H1 (cell line): ENCODE measurements around the gene TNIK. TPM values are rescaled to one million over a fixed set of nuclear protein-coding genes. Genes with fewer than 3 reads are reported as not detected.

Experiments used
- CTCF ChIA-PET: fragments of 300-600 bp; sonication (Branson Sonifier 250); formaldehyde crosslinking; loops from one replicate; lab custom pipeline; 2021; ENCODE audit not compliant: partially characterized antibody; lab: Charles Lee
- POLR2A ChIA-PET: fragments of 300-600 bp; sonication (Branson Sonifier 250); formaldehyde crosslinking; loops from one replicate; lab custom pipeline; 2021; ENCODE audit warnings: inconsistent platforms; ENCODE audit not compliant: partially characterized antibody; lab: Charles Lee
- DNase-seq, 2 experiments: peaks; one replicate each; pipeline versions ENCODE4 v3.0.0 to v3.0.0-alpha.2; 2010 to 2022; ENCODE audit warnings: low spot score in 2 of 2, low read depth in 1 of 2, mixed read lengths in 1 of 2
- FAIRE-seq: peaks from 2 replicates; lab custom pipeline; 2011; peaks lifted over from hg19 to GRCh38; lab: Jason Lieb, UNC
- H2AFZ ChIP-seq: 2 replicates; pipeline ENCODE4 v1.8.1; 2012; ENCODE audit warnings: low read length, inconsistent platforms
- H2AK5ac ChIP-seq: 2 replicates; pipeline ENCODE4 v1.6.1; 2013; ENCODE audit warnings: low read depth, low read length
- H2BK120ac ChIP-seq: replicated peaks from 2 replicates; pipeline ENCODE3; 2013; ENCODE audit warnings: low read depth, low read length, inconsistent platforms
- H2BK12ac ChIP-seq: 2 replicates; pipeline ENCODE4 v1.6.1; 2013; ENCODE audit warnings: low read depth, low read length
- H2BK15ac ChIP-seq: 2 replicates; pipeline ENCODE4 v1.6.1; 2013; ENCODE audit warnings: low read length
- H2BK20ac ChIP-seq: 2 replicates; pipeline ENCODE4 v1.6.1; 2013; ENCODE audit warnings: low read length
- H2BK5ac ChIP-seq: 2 replicates; pipeline ENCODE4 v1.6.1; 2013; ENCODE audit warnings: low read depth, low read length
- H3K14ac ChIP-seq: 2 replicates; pipeline ENCODE4 v1.6.1; 2013; ENCODE audit warnings: inconsistent platforms; ENCODE audit not compliant: insufficient read length
- H3K18ac ChIP-seq: 2 replicates; pipeline ENCODE4 v1.6.1; 2013; ENCODE audit warnings: low read length; ENCODE audit errors: extremely low read depth
- H3K23ac ChIP-seq: 2 replicates; pipeline ENCODE4 v1.6.1; 2013; ENCODE audit warnings: inconsistent platforms; ENCODE audit not compliant: insufficient read length
- H3K23me2 ChIP-seq: 2 replicates; pipeline ENCODE4 v1.6.1; 2013; ENCODE audit warnings: low read depth, low read length
- H3K27ac ChIP-seq: 2 replicates; pipeline ENCODE4 v1.6.1; 2011; ENCODE audit warnings: low read depth, low read length, inconsistent platforms
- H3K27me3 ChIP-seq, 4 experiments: replicated peaks in 1 of 4; 1 replicate in 1 of 4; 2 replicates in 3 of 4; pipeline versions ENCODE4 v1.6.1 to v1.8.1; 2011 to 2013; ENCODE audit warnings: low read length in 3 of 4, mild to moderate bottlenecking in 3 of 4, inconsistent platforms in 2 of 4, mixed read lengths in 2 of 4, moderate library complexity in 1 of 4; ENCODE audit not compliant: control insufficient read depth in 3 of 4, insufficient read depth in 3 of 4; ENCODE audit errors: extremely low read depth in 1 of 4
- H3K36me3 ChIP-seq, 4 experiments: 2 replicates each; pipeline versions ENCODE4 v1.6.1 to v1.8.1; 2011 to 2013; ENCODE audit warnings: mild to moderate bottlenecking in 4 of 4, low read length in 3 of 4, moderate library complexity in 2 of 4, control low read depth in 1 of 4, inconsistent platforms in 1 of 4; ENCODE audit not compliant: insufficient read depth in 4 of 4, control insufficient read depth in 2 of 4
- H3K4ac ChIP-seq: replicated peaks from 2 replicates; pipeline ENCODE3; 2013; ENCODE audit warnings: low read length, low read depth, mixed read lengths, inconsistent platforms; ENCODE audit not compliant: insufficient read length
- H3K4me1 ChIP-seq, 4 experiments: replicated peaks in 1 of 4; 1 replicate in 1 of 4; 2 replicates in 3 of 4; pipeline versions ENCODE4 v1.6.1 to v1.8.1; 2011 to 2013; ENCODE audit warnings: low read length in 3 of 4, inconsistent platforms in 2 of 4, mixed read lengths in 1 of 4; ENCODE audit not compliant: insufficient read depth in 4 of 4, control insufficient read depth in 3 of 4
- H3K4me2 ChIP-seq, 2 experiments: 2 replicates each; pipeline versions ENCODE4 v1.6.1 to v1.8.1; 2011 to 2013; ENCODE audit warnings: low read depth in 2 of 2, low read length in 2 of 2, control low read depth in 1 of 2, inconsistent platforms in 1 of 2, mild to moderate bottlenecking in 1 of 2; ENCODE audit not compliant: insufficient read depth in 1 of 2
- H3K4me3 ChIP-seq, 4 experiments: fragments of 200-600, 300-600 bp in 1 of 4; sonication (generic), shearing (Covaris generic), sonication (Bioruptor Twin) in 1 of 4; 2 replicates each; pipeline versions ENCODE4 v1.5.1 to v1.8.1; 2011 to 2016; ENCODE audit warnings: low read length in 4 of 4, low read depth in 3 of 4, control low read depth in 2 of 4, inconsistent platforms in 2 of 4, mild to moderate bottlenecking in 2 of 4, mixed read lengths in 1 of 4, moderate library complexity in 1 of 4; ENCODE audit not compliant: insufficient read depth in 2 of 4; ENCODE audit errors: extremely low read depth in 1 of 4
- H3K56ac ChIP-seq: replicated peaks from 2 replicates; pipeline ENCODE3; 2013; ENCODE audit warnings: low read depth, mild to moderate bottlenecking, mixed read lengths, low read length, inconsistent platforms; ENCODE audit not compliant: insufficient read length
- H3K79me1 ChIP-seq: 2 replicates; pipeline ENCODE4 v1.6.1; 2013; ENCODE audit warnings: low read depth, low read length, control low read depth
- H3K79me2 ChIP-seq, 2 experiments: 2 replicates each; pipeline versions ENCODE4 v1.6.1 to v1.8.1; 2012 to 2013; ENCODE audit warnings: low read length in 2 of 2, mild to moderate bottlenecking in 2 of 2, inconsistent platforms in 1 of 2; ENCODE audit not compliant: insufficient read depth in 2 of 2, control insufficient read depth in 1 of 2
- H3K9ac ChIP-seq, 4 experiments: replicated peaks in 1 of 4; 1 replicate in 1 of 4; 2 replicates in 3 of 4; pipeline versions ENCODE4 v1.6.1 to v1.8.1; 2011 to 2013; ENCODE audit warnings: low read depth in 3 of 4, low read length in 3 of 4, control low read depth in 2 of 4, mild to moderate bottlenecking in 2 of 4, moderate library complexity in 2 of 4, inconsistent platforms in 1 of 4; ENCODE audit errors: extremely low read depth in 1 of 4
- H3K9me3 ChIP-seq, 2 experiments: 2 replicates each; pipeline versions ENCODE4 v1.6.1 to v1.8.1; 2012 to 2013; ENCODE audit warnings: mild to moderate bottlenecking in 2 of 2, moderate library complexity in 2 of 2, control low read depth in 1 of 2, inconsistent platforms in 1 of 2, low read depth in 1 of 2, low read length in 1 of 2, mixed read lengths in 1 of 2; ENCODE audit not compliant: insufficient read depth in 2 of 2
- H4K20me1 ChIP-seq, 2 experiments: replicated peaks in 1 of 2; 2 replicates each; pipeline versions ENCODE3 to v1.8.1; 2011 to 2013; ENCODE audit warnings: inconsistent platforms in 2 of 2, low read length in 2 of 2, mild to moderate bottlenecking in 1 of 2; ENCODE audit not compliant: insufficient read depth in 2 of 2, control insufficient read depth in 1 of 2
- H4K5ac ChIP-seq: 2 replicates; pipeline ENCODE4 v1.6.1; 2013; ENCODE audit warnings: low read length, low read depth, mixed read lengths, inconsistent platforms; ENCODE audit not compliant: insufficient read length
- H4K8ac ChIP-seq: 2 replicates; pipeline ENCODE4 v1.8.0; 2013; ENCODE audit warnings: mild to moderate bottlenecking, moderate library complexity, low read length, inconsistent platforms; ENCODE audit not compliant: insufficient read depth; ENCODE audit errors: extremely low read depth
- H4K91ac ChIP-seq: replicated peaks from 2 replicates; pipeline ENCODE3; 2013; ENCODE audit warnings: low read length, mixed read lengths, inconsistent platforms; ENCODE audit not compliant: insufficient read length
- CREB1 ChIP-seq: IDR thresholded peaks from 2 replicates; pipeline ENCODE4 v1.6.1; 2012; ENCODE audit warnings: inconsistent platforms
- JUND ChIP-seq: IDR thresholded peaks from 2 replicates; pipeline ENCODE4 v1.6.1; 2011; ENCODE audit warnings: mild to moderate bottlenecking, improper control_type of control experiment, low read length
- KDM1A ChIP-seq: fragments of 200-600, 300-600 bp; sonication (generic); IDR thresholded peaks from 2 replicates; pipeline ENCODE4 v1.7.1; 2016; ENCODE audit warnings: mild to moderate bottlenecking, low read length, borderline replicate concordance
- NRF1 ChIP-seq: IDR thresholded peaks from 2 replicates; pipeline ENCODE4 v1.6.1; 2011; ENCODE audit warnings: mild to moderate bottlenecking, low read depth, low read length, improper control_type of control experiment
- RNF2 ChIP-seq: fragments of 200-900, 300-1000 bp; sonication (generic); IDR thresholded peaks from 2 replicates; pipeline ENCODE4 v1.7.1; 2016; ENCODE audit warnings: borderline replicate concordance, low read depth, mild to moderate bottlenecking, antibody characterized with exemption, low read length; ENCODE audit not compliant: poor library complexity, severe bottlenecking; ENCODE audit errors: missing control alignments
- RXRA ChIP-seq: IDR thresholded peaks from 2 replicates; pipeline ENCODE4 v1.6.1; 2011; ENCODE audit warnings: low read depth, mild to moderate bottlenecking, low read length, moderate library complexity; ENCODE audit not compliant: insufficient read depth
- SAP30 ChIP-seq: fragments of 300-600 bp; sonication (generic); IDR thresholded peaks from 2 replicates; pipeline ENCODE4 v1.7.1; 2012; ENCODE audit warnings: low read length, moderate library complexity, mild to moderate bottlenecking, inconsistent platforms; ENCODE audit not compliant: insufficient read depth, insufficient replicate concordance
- SUZ12 ChIP-seq: fragments of 200-600 bp; sonication (generic); IDR thresholded peaks from 2 replicates; pipeline ENCODE4 v1.6.1; 2012; ENCODE audit warnings: mild to moderate bottlenecking, inconsistent platforms, low read length, moderate library complexity, mixed read lengths
- TBP ChIP-seq: IDR thresholded peaks from 2 replicates; pipeline ENCODE4 v1.6.1; 2011; ENCODE audit warnings: low read depth, low read length, improper control_type of control experiment
- TEAD4 ChIP-seq: IDR thresholded peaks from 2 replicates; pipeline ENCODE4 v1.6.1; 2012; ENCODE audit warnings: low read depth, low read length, inconsistent platforms, mixed read lengths
- USF2 ChIP-seq: IDR thresholded peaks from 2 replicates; pipeline ENCODE4 v1.6.1; 2011; ENCODE audit warnings: low read length, improper control_type of control experiment
- WGBS, 2 experiments: shearing (Covaris generic) in 1 of 2; methylation state at CpG; one replicate each; pipeline versions ENCODE4 v1.1.6 to v1.1.7; 2013 to 2015; ENCODE audit warnings: low lambda C conversion rate in 2 of 2, mixed read lengths in 2 of 2, inconsistent platforms in 1 of 2, low coverage in 1 of 2, missing lambda C conversion rate in 1 of 2; ENCODE audit not compliant: insufficient replicate concordance in 2 of 2, insufficient coverage in 1 of 2, insufficient read length in 1 of 2; ENCODE audit errors: extremely low coverage in 1 of 2, missing lambda C conversion rate in 1 of 2; 5-methylcytosine and 5-hydroxymethylcytosine counted together
- polyA plus RNA-seq, 7 experiments: library from polyadenylated mRNA; depleted of rRNA in 3 of 7; stranded (reverse) in 5 of 7; unstranded in 2 of 7; fragments of >200 nt in 5 of 7; fragments of 200-250 nt in 2 of 7; gene quantifications; 1 replicate in 5 of 7; 2 replicates in 1 of 7; 4 replicates in 1 of 7; pipeline versions ENCODE4 v1.2.1 to v1.2.3, GENCODE V29; 2011 to 2013; ENCODE audit warnings: missing spikeins in 2 of 7, mixed read lengths in 2 of 7
- total RNA-seq: library from RNA; stranded (reverse); fragmentation: NEBNext Ultra II Directional; extraction: Animal tissue kit (Norgen Biotek cat#: 25700); gene quantifications from 2 replicates; pipeline ENCODE4 v1.2.1, GENCODE V29; 2021

The TNIK gene
- total and polyA plus RNA-seq, 2 of the 8 experiments (the other 6 are each of a cell fraction or from before 2014, with no cell fraction given): 7.4 to 42.0 TPM

DNA sequence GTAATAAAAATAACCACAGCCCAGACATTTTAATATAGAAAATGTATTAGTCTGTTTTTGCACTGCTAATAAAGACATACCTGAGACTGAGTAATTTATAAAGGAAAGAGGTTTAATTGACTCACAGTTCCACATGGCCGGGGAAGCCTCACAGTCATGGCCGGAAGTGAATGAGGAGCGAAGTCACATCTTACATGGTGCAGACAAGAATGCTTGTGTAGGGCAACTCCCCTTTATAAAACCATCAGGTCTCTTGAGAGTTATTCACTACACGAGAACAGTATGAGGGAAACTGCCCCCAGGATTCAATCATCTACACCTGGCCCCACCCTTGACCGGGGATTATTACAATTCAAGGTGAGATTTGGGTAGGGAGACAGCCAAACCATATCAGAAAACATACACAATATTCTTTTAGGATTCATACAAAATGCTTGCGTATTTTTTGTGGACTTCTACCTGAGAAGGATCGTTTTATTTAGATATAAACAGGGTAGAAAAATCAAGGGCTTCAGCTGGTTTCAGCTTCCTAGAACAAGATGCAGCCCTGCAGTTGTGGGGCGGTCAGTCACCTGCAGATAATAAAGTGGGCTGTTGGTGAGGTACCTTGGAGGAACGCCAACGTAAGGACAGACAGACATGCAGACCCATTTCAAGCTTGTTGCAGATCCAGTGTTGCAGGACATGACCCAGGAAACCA is 101.9 kb downstream of the TNIK start:
- H3K27me3 ChIP-seq: no peaks in the 10 kb centered on the region
- CTCF ChIA-PET: interaction anchor here (0.5 kb wide), 1 partner anchor 249 kb away, joined by 3 read pairs; no protein-coding TSS in a partner anchor
- H3K14ac ChIP-seq: no peak overlapping the region
- H3K4me2 ChIP-seq: no peak overlapping the region
- H3K4me3 ChIP-seq: no peak overlapping the region
- no peak overlapping the region for H2BK20ac ChIP-seq
- no peak for DNase-seq
- H3K9me3 ChIP-seq: no peaks in the 10 kb centered on the region
- H2BK15ac ChIP-seq: no peak overlapping the region
- POLR2A ChIA-PET: interaction anchor here (1.5 kb wide), 1 partner anchor 11 kb away, joined by 3 read pairs; no protein-coding TSS in a partner anchor
- H4K8ac ChIP-seq: no peak overlapping the region
- H3K36me3 ChIP-seq: no peaks in the 10 kb centered on the region
- no peak overlapping the region for H2AFZ ChIP-seq
- no peak overlapping the region for H3K23ac ChIP-seq
- WGBS, 2 experiments: 85% methylated on average over 10 of the region's 10 CpGs; no CpG with 5 or more reads in 1 of the 2 experiments
- H3K23me2 ChIP-seq: no peaks in the 10 kb centered on the region; the same call in 1 of the 2 replicates
- FAIRE-seq: no peak
- H2BK5ac ChIP-seq: no peak overlapping the region
- H3K9ac ChIP-seq: no peak overlapping the region
- H3K4ac ChIP-seq: no peak overlapping the region
- H3K27ac ChIP-seq: no peak overlapping the region
- peaks cover 0 to 2% (median 0%) of the 10 kb centered on the region in 4 experiments; a peak in 1 of 7 replicates for H3K4me1 ChIP-seq
- no peaks in the 10 kb centered on the region for H4K20me1 ChIP-seq
- H3K56ac ChIP-seq: no peak overlapping the region
- H2BK12ac ChIP-seq: no peak overlapping the region
- H2AK5ac ChIP-seq: no peak overlapping the region
- H3K79me2 ChIP-seq: peaks cover 0 to 14% of the 10 kb centered on the region in 2 experiments; a peak in 1 of 4 replicates
- no peak overlapping the region for H2BK120ac ChIP-seq
- no peak overlapping the region for H4K5ac ChIP-seq
- H3K18ac ChIP-seq: no peak overlapping the region
- no peaks in the 10 kb centered on the region for H3K79me1 ChIP-seq
- H4K91ac ChIP-seq: no peak overlapping the region
- TF ChIP-seq USF2 (no peak), RXRA (no peak), RNF2 (no peak), JUND (no peak), KDM1A (no peak), SUZ12 (no peak), TEAD4 (no peak), TBP (no peak), NRF1 (no peak), SAP30 (no peak), CREB1 (no peak)
